HG03442 (cell line): ENCODE measurements around the gene TENM4.
"Not testable (repeated sequence)": the region's sequence is repeated elsewhere in the genome, so short reads cannot be mapped to it uniquely, and the experiment has no call there.

Experiments used
- ATAC-seq: cut with Tn5 transposase; IDR thresholded peaks from one replicate; pipeline ENCODE4 v1.9.1; 2021; ENCODE audit warnings: mild to moderate bottlenecking, moderate library complexity; ENCODE audit not compliant: unreplicated experiment

TENM4 gene

DNA sequence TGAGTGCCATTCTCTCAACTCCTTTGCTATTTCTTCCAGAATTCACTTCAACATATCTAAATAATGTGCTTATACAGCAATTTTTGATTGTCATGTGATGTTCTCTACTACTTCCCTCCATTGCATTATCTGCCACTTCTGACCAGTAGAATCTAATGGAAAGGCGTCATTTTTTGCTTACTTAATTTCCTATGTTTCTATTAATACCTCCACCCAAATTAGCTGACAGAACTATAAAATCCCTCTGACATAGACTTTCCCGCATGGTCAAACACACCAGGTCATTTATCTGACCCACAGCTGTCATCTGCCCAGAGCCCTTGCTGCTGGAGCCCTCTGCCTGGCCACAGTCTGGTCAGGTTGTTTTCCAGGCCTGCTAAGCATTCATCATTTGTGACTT lies 607.6 kb downstream of the TENM4 start:
- no peak for ATAC-seq

GRCh38 chr11:78832226-78832947 lies 608.4 kb downstream of the TENM4 start:
- ATAC-seq = no peak

GRCh38 chr11:78831571-78831970 lies 609.3 kb downstream of the TENM4 start:
- no peak for ATAC-seq

- no peak for ATAC-seq
Observed at GRCh38 chr11:78830277-78830819, 610.5 kb downstream of the TENM4 start.

- ATAC-seq = no peak
Observed at GRCh38 chr11:78829146-78829545, 611.7 kb downstream of the TENM4 start.

GRCh38 chr11:78828676-78829075 lies 612.2 kb downstream of the TENM4 start:
- no peak for ATAC-seq

- not testable (repeated sequence) for ATAC-seq
Observed at GRCh38 chr11:78827291-78827690, 613.5 kb downstream of the TENM4 start.

GRCh38 chr11:78825591-78826020 lies 615.2 kb downstream of the TENM4 start:
- ATAC-seq = no peak

DNA sequence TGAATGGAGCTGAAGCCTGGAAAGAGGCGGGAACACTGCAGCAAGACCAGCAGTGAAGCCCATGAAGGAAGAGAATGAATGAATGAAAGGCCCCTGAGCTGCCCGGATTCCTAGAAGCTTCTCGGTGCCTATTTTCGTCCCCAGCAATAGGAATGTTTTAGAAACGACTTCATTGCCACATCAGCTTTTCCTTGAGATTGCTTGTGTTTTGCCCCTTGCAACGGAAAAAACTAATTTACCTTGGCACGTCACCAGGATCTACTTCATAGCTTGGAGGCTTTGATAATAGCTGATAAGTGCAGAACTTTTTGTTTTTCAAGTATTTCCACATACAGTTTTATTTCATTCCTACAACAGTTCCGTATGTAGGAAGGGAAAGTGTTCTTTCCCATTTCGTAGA lies 617.2 kb downstream of the TENM4 start:
- no peak for ATAC-seq

GRCh38 chr11:78822931-78823423 lies 617.9 kb downstream of the TENM4 start:
- ATAC-seq = no peak

DNA sequence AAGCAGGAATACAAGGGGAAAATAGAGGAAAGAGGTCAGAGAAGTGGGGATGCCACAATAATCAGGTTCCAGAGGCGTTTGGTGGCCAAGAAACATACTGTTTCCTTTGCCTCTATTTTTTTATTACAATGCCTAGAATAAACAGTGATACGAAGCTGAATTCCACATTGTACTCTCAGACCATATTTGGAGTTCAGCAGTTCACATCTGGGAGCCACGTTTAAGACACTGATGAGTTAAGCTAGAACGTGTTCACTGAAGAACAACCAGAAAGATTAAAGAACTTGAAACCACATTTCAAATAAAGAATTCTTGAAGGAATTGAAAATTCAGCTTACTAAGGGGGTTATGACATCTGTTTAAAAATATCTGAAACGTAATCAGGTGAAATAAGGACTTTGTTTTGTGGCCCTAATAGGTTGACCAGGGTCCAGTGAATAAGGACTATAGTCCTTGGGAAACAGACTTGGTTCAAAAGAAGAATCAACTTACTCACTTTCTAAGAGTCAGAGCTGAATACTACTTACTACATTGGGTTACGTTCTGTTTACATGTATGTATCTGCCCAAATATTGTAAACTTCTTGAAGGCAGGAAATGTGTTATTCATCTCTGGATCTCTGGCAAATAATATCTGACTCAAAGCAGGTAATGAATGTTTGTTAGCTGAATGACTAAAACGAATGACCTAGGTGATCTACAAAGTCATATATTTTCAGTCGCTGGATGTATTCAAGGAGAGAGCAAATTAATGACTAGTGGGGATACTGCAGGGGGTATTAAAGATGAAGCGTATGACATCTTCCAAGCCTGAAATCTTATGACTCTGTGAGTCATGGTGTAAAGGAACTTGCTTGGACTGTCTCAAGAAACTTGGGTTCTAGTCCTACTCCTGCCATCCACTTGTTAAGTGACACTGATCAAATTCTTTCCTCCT lies 619.2 kb downstream of the TENM4 start:
- no peak for ATAC-seq

DNA sequence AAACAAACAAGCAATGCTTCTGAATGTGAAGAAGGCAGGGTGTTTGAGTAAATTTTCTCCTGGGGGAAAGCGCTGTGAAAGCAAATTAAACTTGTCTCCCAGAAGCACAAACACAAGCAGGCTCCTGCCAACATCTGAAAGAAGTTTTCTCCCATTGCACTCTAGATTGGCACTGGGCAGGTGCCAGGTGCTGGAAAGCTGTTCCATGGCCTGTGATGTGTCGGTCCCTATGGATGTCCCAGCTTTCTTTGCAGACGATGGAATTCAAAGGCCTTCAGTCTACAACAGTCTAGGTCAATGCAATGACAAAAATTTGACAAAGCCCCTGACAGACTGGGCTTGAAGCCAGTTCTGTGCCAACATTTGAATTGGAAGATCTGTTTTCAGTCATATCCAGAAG lies 620.1 kb downstream of the TENM4 start:
- no peak for ATAC-seq

- ATAC-seq = no peak
Observed at GRCh38 chr11:78818201-78818600, 622.6 kb downstream of the TENM4 start.

GRCh38 chr11:78815831-78816230 lies 625.0 kb downstream of the TENM4 start:
- ATAC-seq = no peak

GRCh38 chr11:78812513-78813293 lies 628.1 kb downstream of the TENM4 start:
- no peak for ATAC-seq

DNA sequence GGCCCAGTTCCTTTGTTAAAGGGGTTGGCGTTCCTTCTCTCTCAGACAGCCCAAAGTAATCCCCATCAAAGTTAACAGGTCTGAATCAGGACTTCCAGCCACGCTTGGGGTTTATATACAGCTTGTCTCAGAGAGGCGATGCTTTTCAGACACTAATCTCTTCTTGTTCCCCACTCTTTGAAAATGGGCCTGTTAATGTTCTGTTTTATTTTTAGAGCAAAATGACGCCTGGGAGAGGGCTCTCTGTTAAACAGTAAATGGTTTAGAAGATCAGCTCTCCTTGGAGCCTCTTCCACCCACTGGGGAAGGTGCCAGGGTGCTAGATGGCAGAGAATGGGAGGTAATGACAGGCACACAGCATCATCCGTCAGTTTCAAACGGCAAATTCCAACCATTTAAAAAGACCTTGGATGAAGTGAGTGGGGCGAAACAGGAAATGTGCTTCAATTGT lies 630.2 kb downstream of the TENM4 start:
- no peak for ATAC-seq

- no peak for ATAC-seq
Observed at GRCh38 chr11:78809931-78810541, 630.8 kb downstream of the TENM4 start.

- no peak for ATAC-seq
Observed at GRCh38 chr11:78808923-78809322, 631.9 kb downstream of the TENM4 start.

DNA sequence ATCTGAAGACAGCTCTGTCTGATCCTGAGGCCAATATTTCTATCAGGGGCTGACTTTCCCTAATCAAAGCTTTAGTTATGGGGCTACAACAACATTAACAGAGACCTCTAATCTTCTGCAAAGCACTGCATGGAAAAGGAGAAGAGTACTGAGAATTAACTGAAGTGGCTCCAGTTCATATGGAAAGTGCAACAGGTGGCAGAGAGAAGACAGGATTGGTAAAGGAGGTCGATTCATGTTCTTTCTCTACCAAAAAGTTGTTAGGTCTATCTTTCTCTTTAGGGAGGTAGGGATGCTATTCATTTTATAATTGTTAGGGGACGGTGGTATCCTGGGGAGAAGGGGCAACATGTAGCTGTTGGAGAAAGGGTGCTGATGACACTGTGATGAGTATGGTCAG lies 633.5 kb downstream of the TENM4 start:
- no peak for ATAC-seq
